NCI-H82 treated with DMSO at 0.1 percent for 48 hours (cell line): ENCODE results near the gene RIN1.
"Not testable (repeated sequence)": the region's sequence is repeated elsewhere in the genome, so short reads cannot be mapped to it uniquely, and the experiment has no call there.

ENCODE experiments used
- DNase-seq: peaks from one replicate; lab custom pipeline; 2025; ENCODE audit not compliant: unreplicated experiment; lab: John Stamatoyannopoulos, UW

The RIN1 gene, protein sequence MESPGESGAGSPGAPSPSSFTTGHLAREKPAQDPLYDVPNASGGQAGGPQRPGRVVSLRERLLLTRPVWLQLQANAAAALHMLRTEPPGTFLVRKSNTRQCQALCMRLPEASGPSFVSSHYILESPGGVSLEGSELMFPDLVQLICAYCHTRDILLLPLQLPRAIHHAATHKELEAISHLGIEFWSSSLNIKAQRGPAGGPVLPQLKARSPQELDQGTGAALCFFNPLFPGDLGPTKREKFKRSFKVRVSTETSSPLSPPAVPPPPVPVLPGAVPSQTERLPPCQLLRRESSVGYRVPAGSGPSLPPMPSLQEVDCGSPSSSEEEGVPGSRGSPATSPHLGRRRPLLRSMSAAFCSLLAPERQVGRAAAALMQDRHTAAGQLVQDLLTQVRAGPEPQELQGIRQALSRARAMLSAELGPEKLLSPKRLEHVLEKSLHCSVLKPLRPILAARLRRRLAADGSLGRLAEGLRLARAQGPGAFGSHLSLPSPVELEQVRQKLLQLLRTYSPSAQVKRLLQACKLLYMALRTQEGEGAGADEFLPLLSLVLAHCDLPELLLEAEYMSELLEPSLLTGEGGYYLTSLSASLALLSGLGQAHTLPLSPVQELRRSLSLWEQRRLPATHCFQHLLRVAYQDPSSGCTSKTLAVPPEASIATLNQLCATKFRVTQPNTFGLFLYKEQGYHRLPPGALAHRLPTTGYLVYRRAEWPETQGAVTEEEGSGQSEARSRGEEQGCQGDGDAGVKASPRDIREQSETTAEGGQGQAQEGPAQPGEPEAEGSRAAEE

GRCh38 chr11:66336234-66337102 lies at the start of gene RIN1:
Gene RIN1 (minus strand): TSS chr11:66336434. CDS start chr11:66336402, 32 bp downstream.
- no peak for DNase-seq

- not testable (repeated sequence) for DNase-seq
These were observed 48.1 kb upstream of the RIN1 start for GRCh38 chr11:66384316-66384715.

DNA sequence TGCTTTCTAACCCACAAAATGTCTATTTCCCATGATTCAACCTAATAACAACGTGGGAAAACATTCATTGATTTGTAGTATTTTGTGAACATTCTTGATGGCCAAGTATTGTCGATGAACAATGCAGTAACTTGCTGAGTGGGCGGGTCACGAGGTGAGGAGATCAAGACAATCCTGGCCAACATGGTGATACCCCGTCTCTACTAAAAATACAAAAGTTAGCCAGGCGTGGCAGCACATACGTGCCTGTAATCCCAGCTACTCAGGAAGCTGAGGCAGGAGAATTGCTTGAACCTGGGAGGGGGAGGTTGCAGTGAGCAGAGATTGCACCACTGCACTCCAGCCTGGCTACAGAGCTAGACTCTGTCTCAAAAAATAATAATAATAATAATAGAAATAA lies 44.0 kb upstream of the RIN1 start:
- not testable (repeated sequence) for DNase-seq

- not testable (repeated sequence) for DNase-seq
These were observed 37.6 kb upstream of the RIN1 start for GRCh38 chr11:66373690-66374287.

DNA sequence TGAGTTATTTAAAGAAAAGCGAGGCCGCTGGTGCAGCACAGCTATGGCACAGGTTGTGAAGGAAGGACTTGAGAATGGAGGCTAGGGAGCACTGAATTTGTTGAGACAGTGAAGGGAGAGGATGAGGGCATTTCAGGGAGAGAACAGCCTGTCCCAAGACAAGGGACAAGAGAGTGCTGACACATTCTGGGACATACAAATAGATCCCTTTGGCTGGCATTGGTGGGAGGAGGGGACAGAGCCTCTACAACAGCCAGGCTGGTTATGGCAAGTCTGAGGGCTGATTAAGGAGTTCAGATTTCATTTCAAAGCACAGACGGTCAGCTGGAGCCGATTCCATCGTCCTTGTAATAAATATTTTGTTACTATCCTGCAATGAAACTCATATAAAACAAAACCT lies 37.0 kb upstream of the RIN1 start:
- peak; percentile 15 for DNase-seq

DNA sequence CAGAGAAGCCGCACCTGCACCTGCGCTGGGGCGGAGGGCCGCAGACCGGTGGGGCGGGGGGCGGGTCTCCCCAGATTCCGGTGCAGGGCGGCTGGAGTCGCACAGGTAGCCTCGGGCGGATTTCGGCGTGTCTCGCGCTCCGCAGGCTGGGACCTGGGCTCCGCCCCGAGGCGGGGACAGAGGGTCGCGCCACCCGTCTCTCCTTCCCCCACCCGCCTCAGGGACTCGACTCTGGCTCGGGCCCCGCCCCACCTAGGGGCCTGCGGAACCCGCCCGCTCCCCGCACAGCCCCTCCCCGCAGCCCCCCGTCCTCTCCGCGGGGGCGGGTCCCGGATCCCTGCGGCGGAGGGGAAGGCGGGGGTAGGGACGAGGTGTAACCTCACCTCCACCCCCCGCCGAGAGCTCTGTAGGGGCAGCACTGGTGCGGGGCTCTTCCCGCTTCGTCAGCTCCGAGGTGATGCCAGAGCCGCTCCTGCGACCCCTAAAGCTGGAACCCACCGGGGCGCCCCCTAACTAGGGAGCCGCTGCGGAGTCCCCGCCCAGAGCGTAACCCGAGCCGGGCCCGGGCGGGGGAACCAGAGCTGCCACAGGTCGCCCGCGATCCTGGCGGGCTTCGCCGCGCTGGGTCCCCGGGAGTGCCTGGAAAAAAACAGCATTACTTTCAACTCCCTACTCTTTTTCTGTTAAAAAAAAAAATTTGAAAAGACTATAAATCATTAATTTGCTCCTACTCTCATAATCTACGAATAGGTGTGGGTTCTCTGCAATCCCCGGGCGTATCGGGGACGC lies 35.6 kb upstream of the RIN1 start, which contains the start of gene SLC29A2:
Gene SLC29A2, minus strand, starts transcription at position 134 of the 789 bp plus-strand sequence. CDS start 169 bp downstream, outside the sequence.
- peak; percentile 76 for DNase-seq

- DNase-seq: no peak
These were observed 33.0 kb upstream of the RIN1 start for GRCh38 chr11:66369073-66369894.

DNA sequence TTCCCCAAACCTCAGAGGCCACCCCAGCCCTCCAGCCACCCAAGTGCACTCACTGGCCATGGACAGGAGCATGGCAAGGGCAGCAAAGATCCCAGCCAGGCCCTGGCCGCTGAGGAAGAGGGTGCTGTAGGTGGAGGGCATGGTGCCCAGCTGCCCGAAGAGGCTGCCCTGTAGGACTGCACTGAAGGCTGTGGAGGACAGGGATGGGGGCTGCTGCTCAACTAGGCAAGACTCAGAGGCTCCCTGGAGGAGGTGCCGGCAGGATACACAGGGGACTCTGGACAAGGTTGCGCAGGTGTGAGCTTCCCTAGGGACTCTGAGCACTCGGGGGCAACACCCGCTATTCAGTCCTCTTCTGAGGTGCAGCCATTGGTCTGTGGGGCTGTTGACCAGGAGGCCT lies 32.2 kb upstream of the RIN1 start:
- DNase-seq: no peak

DNA sequence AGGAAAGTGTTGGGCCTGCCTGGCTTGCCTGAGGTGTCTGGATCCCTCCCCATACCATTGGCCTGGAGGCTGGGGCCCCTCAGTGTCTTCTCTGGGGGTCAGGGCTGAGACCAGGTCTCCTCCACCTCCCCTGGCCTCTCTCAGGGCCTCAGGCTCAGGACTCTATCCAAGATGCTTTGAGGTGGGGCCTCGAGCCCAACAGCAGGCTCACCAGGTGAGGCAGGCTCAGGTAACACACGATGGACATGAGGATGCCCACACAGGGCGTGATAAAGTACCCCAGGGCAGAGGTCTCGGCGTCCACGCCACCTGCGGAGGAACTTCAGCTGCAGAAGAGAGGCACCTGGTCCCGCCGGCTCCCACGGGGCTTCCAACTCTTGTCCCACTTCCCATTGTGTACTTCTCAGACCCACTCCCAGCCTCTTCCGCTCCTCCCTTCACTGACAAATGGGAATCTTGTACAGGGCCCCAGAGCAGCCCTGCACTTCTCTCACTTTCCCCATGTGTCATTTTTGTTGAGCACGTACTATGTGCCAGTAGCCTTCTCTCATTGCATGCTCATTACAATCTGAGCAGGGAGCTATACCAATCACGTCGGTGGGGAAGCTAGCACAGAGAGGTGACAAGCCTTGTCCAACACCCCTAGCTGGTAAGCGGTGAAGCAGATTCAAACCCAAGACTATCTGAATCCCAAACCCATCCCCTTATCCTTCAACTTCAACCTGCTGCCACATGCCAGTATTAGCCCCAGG lies 31.5 kb upstream of the RIN1 start:
- DNase-seq: no peak

GRCh38 chr11:66366844-66367477 lies 30.7 kb upstream of the RIN1 start:
- DNase-seq: no peak

DNA sequence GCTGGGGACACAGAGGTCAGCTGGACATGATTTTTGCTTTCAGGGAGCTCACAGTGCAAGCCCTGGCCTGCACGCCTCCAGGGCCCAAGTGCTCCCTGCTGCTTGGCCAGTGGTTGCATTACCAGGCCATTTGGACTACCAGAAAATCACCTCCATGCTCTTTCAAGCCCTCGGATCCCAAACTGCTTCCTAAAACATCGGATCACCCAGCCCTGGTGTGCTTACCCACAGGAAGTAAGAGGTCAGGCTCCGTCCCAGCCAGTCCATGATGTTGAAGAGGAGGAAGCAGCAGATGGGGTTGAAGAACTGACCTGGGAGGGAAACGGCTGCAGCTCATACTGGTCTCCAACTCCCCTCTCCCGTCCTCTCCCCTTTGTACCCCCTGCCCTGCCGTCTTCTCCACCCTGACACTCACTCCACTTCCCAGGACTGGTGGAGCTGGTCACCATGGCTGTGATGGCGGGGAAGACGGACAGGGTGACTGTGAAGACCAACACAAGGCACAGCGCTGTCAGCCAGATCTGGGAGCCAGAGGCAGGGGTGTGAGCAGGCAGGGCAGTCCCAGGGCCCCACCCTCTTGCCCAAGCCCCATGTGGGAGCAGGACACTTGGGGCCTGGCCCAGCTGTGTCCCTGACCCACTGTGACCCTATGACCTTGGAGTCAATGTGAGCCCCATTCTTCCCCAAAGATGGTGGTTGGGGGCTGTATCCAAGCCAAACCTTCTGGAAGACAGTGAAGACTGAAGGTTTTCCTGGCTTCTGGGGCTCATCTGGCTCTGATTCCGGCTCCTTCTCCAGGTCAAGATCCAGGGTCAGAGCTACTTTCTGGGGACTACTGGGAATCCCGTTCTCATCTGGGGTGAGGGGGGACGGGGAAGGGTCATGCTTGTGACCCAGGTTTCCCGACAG lies 29.7 kb upstream of the RIN1 start:
- DNase-seq: no peak

- DNase-seq: no peak
These were observed 28.9 kb upstream of the RIN1 start for GRCh38 chr11:66365166-66365565.

- no peak for DNase-seq
These were observed 27.7 kb upstream of the RIN1 start for GRCh38 chr11:66363805-66364535.

- no peak for DNase-seq
These were observed 27.0 kb upstream of the RIN1 start for GRCh38 chr11:66363187-66363601.

GRCh38 chr11:66362481-66363147 lies 26.4 kb upstream of the RIN1 start:
- DNase-seq: no peak
